Endothelial cell of umbilical vein (primary cell): ENCODE results near the gene TULP4. TPM values are rescaled to one million over a fixed set of nuclear protein-coding genes. Genes with fewer than 3 reads are reported as not detected.

ENCODE experiments used
- BruUV-seq: library from RNA; stranded (reverse); fragments of 400-500 nt; replicated peaks from 2 replicates; lab custom pipeline; 2021; lab: Mats Ljungman, UMichigan
- CTCF ChIA-PET: fragments of 300-600, 350-600 bp; sonication (Branson Sonifier 250); formaldehyde crosslinking; loops from one replicate; lab custom pipeline; 2021; ENCODE audit warnings: antibody characterized with exemption, inconsistent platforms; lab: Charles Lee
- POLR2A ChIA-PET: fragments of 300-600, 350-600 bp; sonication (Branson Sonifier 250); formaldehyde crosslinking; loops from one replicate; lab custom pipeline; 2021; ENCODE audit warnings: antibody characterized with exemption, inconsistent platforms; lab: Charles Lee
- DNase-seq: peaks from one replicate; pipeline ENCODE4 v3.0.0-alpha.2; 2011; ENCODE audit warnings: low read depth, low spot score
- FAIRE-seq: peaks from 2 replicates; lab custom pipeline; 2011; peaks lifted over from hg19 to GRCh38; lab: Jason Lieb, UNC
- H2AFZ ChIP-seq: 2 replicates; pipeline ENCODE4 v1.6.0; 2012; ENCODE audit warnings: low read depth, low read length, control low read depth, inconsistent platforms
- H3K27ac ChIP-seq: 2 replicates; pipeline ENCODE4 v1.5.1; 2011; ENCODE audit warnings: low read depth, mild to moderate bottlenecking, control low read depth, low read length, moderate library complexity; ENCODE audit not compliant: insufficient read depth
- H3K27me3 ChIP-seq, 2 experiments: 2 replicates each; pipeline versions ENCODE4 v1.6.0 to v1.6.1; 2011; ENCODE audit warnings: low read length in 2 of 2, mixed read lengths in 1 of 2; ENCODE audit not compliant: control insufficient read depth in 2 of 2, insufficient read depth in 2 of 2
- H3K36me3 ChIP-seq, 2 experiments: 2 replicates in 1 of 2; 3 replicates in 1 of 2; pipeline ENCODE4 v1.5.1; 2011; ENCODE audit warnings: low read length in 2 of 2, mild to moderate bottlenecking in 1 of 2, moderate library complexity in 1 of 2; ENCODE audit not compliant: control insufficient read depth in 2 of 2, insufficient read depth in 2 of 2; ENCODE audit errors: extremely low read depth in 1 of 2
- H3K4me1 ChIP-seq: 3 replicates; pipeline ENCODE4 v1.5.1; 2011; ENCODE audit warnings: mild to moderate bottlenecking, low read length; ENCODE audit not compliant: control insufficient read depth, insufficient read depth; ENCODE audit errors: extremely low read depth
- H3K4me2 ChIP-seq: 2 replicates; pipeline ENCODE4 v1.6.1; 2011; ENCODE audit warnings: low read length, control low read depth, mixed read lengths; ENCODE audit not compliant: insufficient read depth
- H3K4me3 ChIP-seq, 3 experiments: fragments of 200-600 bp in 1 of 3; sonication (generic), shearing (Covaris generic) in 1 of 3; replicated peaks in 1 of 3; 2 replicates each; pipeline ENCODE4 v1.5.1; 2011 to 2016; ENCODE audit warnings: control low read depth in 3 of 3, low read length in 3 of 3, mild to moderate bottlenecking in 2 of 3, inconsistent platforms in 1 of 3, low read depth in 1 of 3, moderate library complexity in 1 of 3; ENCODE audit not compliant: insufficient read depth in 1 of 3
- H3K79me2 ChIP-seq: 2 replicates; pipeline ENCODE4 v1.6.0; 2012; ENCODE audit warnings: low read length, inconsistent platforms; ENCODE audit not compliant: control insufficient read depth, insufficient read depth
- H3K9ac ChIP-seq: replicated peaks from 2 replicates; pipeline ENCODE3; 2011; ENCODE audit warnings: low read length, control low read depth; ENCODE audit not compliant: insufficient read depth; ENCODE audit errors: extremely low read depth
- H3K9me1 ChIP-seq: replicated peaks from 3 replicates; pipeline ENCODE4 v1.6.0; 2011; ENCODE audit warnings: mild to moderate bottlenecking, low read length; ENCODE audit not compliant: control insufficient read depth, insufficient read depth; ENCODE audit errors: extremely low read depth
- H3K9me3 ChIP-seq: replicated peaks from 2 replicates; pipeline ENCODE4 v1.5.1; 2012; ENCODE audit warnings: low read length, inconsistent platforms; ENCODE audit not compliant: control insufficient read depth, insufficient read depth
- H4K20me1 ChIP-seq: replicated peaks from 2 replicates; pipeline ENCODE3; 2011; ENCODE audit warnings: mild to moderate bottlenecking, low read length; ENCODE audit not compliant: control insufficient read depth, insufficient read depth; ENCODE audit errors: extremely low read depth
- CTCF ChIP-seq, 2 donors: IDR thresholded peaks; 1 replicate in 1 of 2; 2 replicates in 1 of 2; pipeline ENCODE4 v1.5.1; 2011; ENCODE audit warnings: low read length in 2 of 2, mild to moderate bottlenecking in 2 of 2, moderate library complexity in 2 of 2, control low read depth in 1 of 2, inconsistent platforms in 1 of 2, low read depth in 1 of 2; ENCODE audit not compliant: insufficient read depth in 1 of 2; ENCODE audit errors: extremely low read depth in 1 of 2
- EZH2 ChIP-seq: IDR thresholded peaks from 2 replicates; pipeline ENCODE4 v1.6.1; 2012; ENCODE audit warnings: borderline replicate concordance, low read depth, mild to moderate bottlenecking, moderate library complexity, low read length, inconsistent platforms; ENCODE audit not compliant: severe bottlenecking
- FOS ChIP-seq: IDR thresholded peaks from 2 replicates; pipeline ENCODE4 v1.6.1; 2011; ENCODE audit warnings: mild to moderate bottlenecking, low read length, moderate library complexity, borderline replicate concordance; ENCODE audit not compliant: insufficient read depth
- GATA2 ChIP-seq: IDR thresholded peaks from 2 replicates; pipeline ENCODE4 v1.7.0; 2011; ENCODE audit warnings: low read depth, mild to moderate bottlenecking, moderate library complexity, mixed read lengths, low read length; ENCODE audit not compliant: insufficient read length, insufficient read depth
- JUN ChIP-seq: IDR thresholded peaks from 2 replicates; pipeline ENCODE4 v1.6.1; 2011; ENCODE audit warnings: borderline replicate concordance, low read depth; ENCODE audit not compliant: insufficient read length, insufficient read depth
- MAX ChIP-seq: IDR thresholded peaks from 2 replicates; pipeline ENCODE4 v1.6.1; 2011; ENCODE audit not compliant: insufficient read depth, insufficient read length
- MYC ChIP-seq: IDR thresholded peaks from one replicate; pipeline ENCODE4 v1.6.1; 2011; ENCODE audit warnings: mild to moderate bottlenecking, low read depth, low read length
- POLR2A ChIP-seq: IDR thresholded peaks from 2 replicates; pipeline ENCODE4 v1.6.1; 2012; ENCODE audit warnings: low read depth, mild to moderate bottlenecking, control low read depth, low read length
- POLR2AphosphoS5 ChIP-seq: IDR thresholded peaks from 2 replicates; pipeline ENCODE4 v1.6.1; 2012; ENCODE audit warnings: low read depth, mild to moderate bottlenecking, control low read depth, low read length, moderate library complexity; ENCODE audit not compliant: insufficient read depth
- dilution Hi-C: fragments of 300-500 bp; cut with MboI; formaldehyde crosslinking; loops from one replicate; pipeline ENCODE4 v1.15.0; 2019; ENCODE audit warnings: low sequenced_read_pairs; ENCODE audit not compliant: extremely low pct_ligation_motif_present
- intact Hi-C: fragments of 100-400 bp; cut with micrococcal nuclease; formaldehyde crosslinking; loops from one replicate; pipeline ENCODE4 v1.10.0; 2022
- polyA plus RNA-seq, 4 experiments: library from polyadenylated mRNA; depleted of rRNA in 3 of 4; stranded (reverse) in 3 of 4; unstranded in 1 of 4; fragments of >200 nt; gene quantifications; 2 replicates each; pipeline versions ENCODE4 v1.2.1 to v1.2.3, GENCODE V29; 2011 to 2012; ENCODE audit warnings: missing spikeins in 1 of 4
- total RNA-seq: library from RNA; stranded (reverse); gene quantifications from 2 replicates; pipeline ENCODE4 v1.2.3, GENCODE V29; 2021

Gene TULP4
- total and polyA plus RNA-seq, 2 donors (not counting 3 experiments of a cell fraction or from before 2014, with no cell fraction given): 10.8 to 55.1 TPM

- H4K20me1 ChIP-seq: no peaks in the 10 kb centered on the region
- no peaks in the 10 kb centered on the region for H3K9me3 ChIP-seq
- no TSS peak for BruUV-seq
- no peak overlapping the region for H2AFZ ChIP-seq
- H3K9ac ChIP-seq: no peak overlapping the region
- H3K4me1 ChIP-seq: peaks cover 12% of the 10 kb centered on the region
- no peaks in the 10 kb centered on the region for H3K9me1 ChIP-seq
- no peak for TF ChIP-seq CTCF (IDR thresholded peaks at IDR 0.05; ENCODE audit: extremely low read depth in 1 of 2, insufficient read depth in 1 of 2, low read depth in 1 of 2, low read length in 2 of 2)
- TF ChIP-seq GATA2: no peak
- TF ChIP-seq FOS: no peak
- no peak for TF ChIP-seq EZH2
- no peak for TF ChIP-seq POLR2A
- no peak for TF ChIP-seq JUN
- TF ChIP-seq MAX: no peak
- TF ChIP-seq POLR2AphosphoS5: no peak
- no peak for TF ChIP-seq MYC
- dilution Hi-C loops (no loop called here), intact Hi-C loops (no loop called here)
- no peak overlapping the region for H3K4me3 ChIP-seq
- no peak for FAIRE-seq
- H3K79me2 ChIP-seq: no peaks in the 10 kb centered on the region
- CTCF ChIA-PET: interaction anchor here (1.1 kb wide), 1 partner anchor 294 kb away, joined by 8 read pairs; no protein-coding TSS in a partner anchor
- no peak overlapping the region for H3K4me2 ChIP-seq
- POLR2A ChIA-PET: no interaction called here
- H3K27me3 ChIP-seq: no peaks in the 10 kb centered on the region
- no peak for DNase-seq
- peaks cover 0 to 2% of the 10 kb centered on the region in 2 experiments for H3K36me3 ChIP-seq
- no peak overlapping the region for H3K27ac ChIP-seq
Measured at GRCh38 chr6:158514991-158515390, 202.7 kb downstream of the TULP4 start.
